ENCODE measurements around the gene SETD5.

DNA sequence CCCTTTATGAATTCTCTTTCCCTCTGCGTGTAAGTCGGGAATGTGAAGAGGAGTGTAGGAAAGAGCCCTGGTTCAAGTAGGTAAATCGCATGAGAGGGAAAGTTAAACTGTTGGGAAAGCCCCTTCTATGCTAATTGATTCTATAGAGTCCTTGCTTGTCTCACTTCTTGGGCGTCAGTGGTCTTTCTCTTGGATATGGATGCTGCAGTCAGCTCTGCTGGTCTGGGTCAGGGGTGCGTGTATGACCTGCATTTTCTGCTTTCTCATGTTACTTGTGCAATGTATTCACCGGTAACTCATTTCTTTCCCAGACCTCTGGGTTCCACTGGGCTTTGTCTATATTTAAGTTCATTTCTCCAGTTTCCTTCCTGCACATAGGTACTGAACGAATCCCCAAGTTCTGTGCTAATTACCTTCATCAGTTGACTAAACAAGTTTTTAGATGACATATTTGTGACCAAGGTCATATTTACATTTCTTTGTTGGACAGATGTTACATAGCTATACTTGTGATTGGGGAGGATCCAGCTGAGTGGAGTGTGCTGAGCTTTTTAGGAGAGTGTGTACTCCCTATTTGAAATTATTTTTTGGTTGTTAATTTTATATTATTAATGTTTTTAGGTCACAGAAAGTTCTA, 1.4 kb downstream of the SETD5 start:
- TF ChIP-seq, protein P1, sequence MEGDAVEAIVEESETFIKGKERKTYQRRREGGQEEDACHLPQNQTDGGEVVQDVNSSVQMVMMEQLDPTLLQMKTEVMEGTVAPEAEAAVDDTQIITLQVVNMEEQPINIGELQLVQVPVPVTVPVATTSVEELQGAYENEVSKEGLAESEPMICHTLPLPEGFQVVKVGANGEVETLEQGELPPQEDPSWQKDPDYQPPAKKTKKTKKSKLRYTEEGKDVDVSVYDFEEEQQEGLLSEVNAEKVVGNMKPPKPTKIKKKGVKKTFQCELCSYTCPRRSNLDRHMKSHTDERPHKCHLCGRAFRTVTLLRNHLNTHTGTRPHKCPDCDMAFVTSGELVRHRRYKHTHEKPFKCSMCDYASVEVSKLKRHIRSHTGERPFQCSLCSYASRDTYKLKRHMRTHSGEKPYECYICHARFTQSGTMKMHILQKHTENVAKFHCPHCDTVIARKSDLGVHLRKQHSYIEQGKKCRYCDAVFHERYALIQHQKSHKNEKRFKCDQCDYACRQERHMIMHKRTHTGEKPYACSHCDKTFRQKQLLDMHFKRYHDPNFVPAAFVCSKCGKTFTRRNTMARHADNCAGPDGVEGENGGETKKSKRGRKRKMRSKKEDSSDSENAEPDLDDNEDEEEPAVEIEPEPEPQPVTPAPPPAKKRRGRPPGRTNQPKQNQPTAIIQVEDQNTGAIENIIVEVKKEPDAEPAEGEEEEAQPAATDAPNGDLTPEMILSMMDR (IDR thresholded peaks at IDR 0.05), result no peak
- no peak for TF ChIP-seq POLR2A (IDR thresholded peaks at IDR 0.05)
